GM21360 (cell line): ENCODE data around the gene LNX1.

ENCODE experiments used
- ATAC-seq: cut with Tn5 transposase; IDR thresholded peaks from one replicate; pipeline ENCODE4 v1.9.1; 2021; ENCODE audit warnings: mild to moderate bottlenecking, moderate library complexity; ENCODE audit not compliant: unreplicated experiment

The LNX1 gene

DNA sequence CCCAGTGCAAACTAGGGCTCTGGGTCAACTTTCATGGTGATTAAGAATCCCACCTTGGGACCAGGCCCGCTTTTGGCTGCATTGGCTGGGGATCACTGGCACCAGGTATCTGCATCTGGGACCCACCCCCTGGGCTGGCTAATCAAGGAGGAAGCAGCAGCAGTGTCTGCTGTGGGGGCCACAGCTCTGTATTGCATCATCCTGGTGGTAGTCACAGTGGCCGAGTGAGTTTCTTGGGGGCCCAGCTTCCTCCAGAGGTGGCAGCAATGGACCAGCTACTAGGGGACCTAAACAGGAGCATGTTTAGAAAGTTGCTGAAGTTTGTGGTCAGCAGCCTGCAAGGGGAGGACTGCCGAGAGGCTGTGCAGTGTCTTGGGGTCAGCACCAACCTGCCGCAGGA lies 15.7 kb downstream of the LNX1 start:
- no peak for ATAC-seq

GRCh38 chr4:53574528-53574927 lies 16.8 kb downstream of the LNX1 start:
- ATAC-seq: no peak

GRCh38 chr4:53573696-53574095 lies 17.6 kb downstream of the LNX1 start:
- no peak for ATAC-seq

- no peak for ATAC-seq
These were observed 18.7 kb downstream of the LNX1 start for GRCh38 chr4:53572600-53572994.

GRCh38 chr4:53571936-53572599 lies 19.2 kb downstream of the LNX1 start:
- no peak for ATAC-seq

DNA sequence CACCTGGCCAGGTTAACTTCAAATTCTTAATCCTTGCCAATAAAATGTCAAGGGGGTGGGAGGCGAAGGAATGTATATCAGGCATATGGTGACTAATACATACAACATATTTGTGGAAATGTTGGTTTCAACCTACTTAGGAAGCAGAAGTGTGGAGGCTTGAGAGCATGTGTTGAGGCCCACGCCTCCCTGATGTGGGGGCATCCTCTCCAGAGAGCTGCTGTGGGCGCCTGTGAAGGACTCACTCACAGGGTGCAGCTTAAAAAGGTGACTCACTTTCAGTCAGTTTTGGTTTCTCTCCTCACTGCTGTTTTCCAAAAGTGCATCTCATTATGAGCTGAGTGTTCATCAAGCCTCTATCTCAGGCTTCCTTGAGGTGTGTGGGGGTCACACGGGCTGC lies 27.5 kb downstream of the LNX1 start:
- ATAC-seq: peak; percentile 59

DNA sequence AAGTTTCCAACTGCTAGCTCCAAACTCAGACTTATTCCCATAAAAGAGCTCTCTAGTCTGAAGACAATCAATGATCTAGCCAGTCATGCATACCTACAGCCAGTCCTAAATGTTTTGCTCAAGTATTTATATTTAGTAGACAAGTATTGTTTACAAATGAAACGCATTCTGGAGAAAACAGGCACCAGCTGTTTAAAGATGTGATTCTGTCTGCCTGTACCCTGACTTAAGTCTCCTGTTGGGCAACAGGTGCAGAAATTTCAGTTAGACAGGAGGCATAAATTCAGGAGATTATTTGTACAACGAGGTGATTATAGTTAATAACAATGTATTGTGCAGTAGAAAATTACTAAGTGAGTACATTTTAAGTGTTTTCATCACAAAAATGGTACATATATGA lies 28.9 kb downstream of the LNX1 start:
- ATAC-seq: no peak

DNA sequence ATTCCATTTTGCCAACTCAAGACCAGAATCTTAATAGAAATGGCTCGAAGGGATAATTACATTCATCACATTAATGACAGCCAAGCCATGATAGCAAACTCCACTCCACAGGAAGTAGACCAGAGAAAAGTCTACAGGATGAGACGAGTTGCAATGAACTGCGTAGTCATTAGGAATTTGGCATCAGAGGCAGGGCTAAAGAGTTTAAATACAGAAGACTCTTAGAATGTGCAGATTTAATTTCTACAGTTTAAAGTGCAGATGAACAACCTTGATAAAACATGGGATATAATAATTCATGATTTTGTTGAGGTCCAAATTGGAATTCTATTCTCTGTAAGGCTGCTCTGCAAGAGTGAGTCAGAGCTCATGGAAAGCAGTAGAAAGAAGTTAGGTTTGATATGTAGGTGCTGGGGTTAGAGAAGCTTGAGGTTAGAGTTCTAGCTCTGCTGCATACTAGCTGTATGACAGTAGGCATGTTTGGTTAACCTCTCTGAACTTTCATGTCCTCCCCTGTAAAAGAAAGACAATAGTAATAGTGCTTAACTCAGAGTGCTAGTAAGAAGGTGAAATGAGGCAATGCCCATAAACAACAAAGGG lies 32.2 kb downstream of the LNX1 start:
- ATAC-seq: no peak

GRCh38 chr4:53558065-53558801 lies 33.1 kb downstream of the LNX1 start:
- no peak for ATAC-seq

- ATAC-seq: no peak
These were observed 33.6 kb downstream of the LNX1 start for GRCh38 chr4:53557669-53558064.

- ATAC-seq: no peak
These were observed 34.6 kb downstream of the LNX1 start for GRCh38 chr4:53556651-53557050.

- no peak for ATAC-seq
These were observed 37.6 kb downstream of the LNX1 start for GRCh38 chr4:53553486-53554210.

- no peak for ATAC-seq
These were observed 38.6 kb downstream of the LNX1 start for GRCh38 chr4:53552711-53553110.

DNA sequence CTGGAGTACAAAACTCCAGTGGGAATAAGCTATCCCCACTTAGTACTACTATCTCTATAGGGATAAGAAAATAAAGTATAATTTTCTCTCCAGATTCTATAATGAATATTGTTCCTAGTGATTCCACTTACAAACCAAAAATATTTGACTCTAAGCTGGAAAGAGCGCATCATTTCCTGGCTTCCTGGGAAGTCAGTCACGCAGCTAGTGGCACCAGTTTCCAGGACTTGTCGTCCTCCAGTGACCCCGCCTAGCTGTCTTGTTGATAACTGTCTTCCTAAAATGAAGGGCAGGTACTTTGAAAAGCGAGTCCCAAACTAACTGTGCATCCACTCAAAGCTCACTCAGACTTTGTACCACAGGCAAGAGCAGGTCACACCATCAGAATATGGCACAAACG lies 39.3 kb downstream of the LNX1 start:
- ATAC-seq: no peak

DNA sequence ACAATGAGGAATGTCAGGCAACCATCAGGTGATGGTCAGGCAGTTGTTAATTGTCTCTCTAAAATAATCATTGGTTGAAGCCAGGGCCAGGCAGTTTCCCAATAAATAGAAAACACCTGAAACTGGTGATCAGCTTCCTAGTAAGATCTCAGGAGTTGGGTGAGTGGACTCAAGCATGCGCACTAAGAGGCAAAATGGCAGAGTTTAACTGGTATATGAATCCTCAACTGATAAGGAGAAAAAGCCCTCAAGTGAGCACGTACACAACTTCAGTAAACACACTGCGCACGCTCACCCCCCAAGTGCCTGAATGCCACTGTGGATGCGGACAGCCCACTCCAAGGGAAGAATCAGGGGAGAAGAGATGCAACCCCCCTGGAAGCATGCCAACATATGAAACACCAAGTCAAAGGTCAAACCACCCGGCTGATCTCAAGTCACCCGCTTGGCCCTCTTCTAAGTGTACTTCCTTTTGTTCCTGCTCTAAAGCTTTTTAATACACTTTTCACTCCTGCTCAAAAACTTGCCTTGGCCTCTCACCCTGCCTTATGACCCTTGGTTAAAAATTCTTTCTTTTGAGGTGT lies 39.9 kb downstream of the LNX1 start:
- no peak for ATAC-seq

DNA sequence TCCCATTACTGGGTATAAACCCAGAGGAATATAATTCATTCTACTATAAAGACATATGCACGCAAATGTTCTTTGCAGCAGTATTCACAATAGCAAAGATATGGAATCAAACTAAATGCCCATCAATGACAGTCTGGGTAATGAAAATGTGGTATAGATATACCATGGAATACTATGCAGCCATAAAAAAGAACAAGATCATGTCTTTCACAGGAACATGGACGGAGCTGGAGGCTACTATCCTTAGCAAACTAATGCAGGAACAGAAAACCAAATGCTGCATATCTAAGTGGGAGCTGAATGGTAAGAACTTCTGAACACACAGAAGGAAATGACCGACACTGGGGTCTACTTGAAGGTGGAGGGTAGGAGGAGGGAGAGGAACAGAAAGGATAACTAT lies 42.6 kb downstream of the LNX1 start:
- no peak for ATAC-seq

DNA sequence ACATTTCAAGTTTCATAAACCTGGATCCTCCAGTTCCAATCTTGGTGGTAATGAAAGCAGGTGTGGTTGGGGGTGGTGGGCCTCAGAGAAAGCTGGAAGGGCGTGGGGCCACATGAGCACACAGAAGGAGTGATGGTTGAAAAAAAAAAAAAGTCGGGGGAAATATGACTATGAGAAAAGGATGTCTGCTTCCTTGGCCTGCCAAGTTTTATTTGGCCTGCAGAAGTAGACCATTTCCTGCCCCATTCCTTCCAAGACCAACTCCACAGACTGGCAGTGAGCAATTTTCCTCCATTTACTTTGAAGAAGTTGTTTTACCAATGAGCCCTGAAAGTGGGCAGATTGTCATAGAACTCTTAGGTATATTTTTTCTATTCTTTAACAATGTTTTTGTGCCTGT lies 43.3 kb downstream of the LNX1 start:
- ATAC-seq: no peak

GRCh38 chr4:53545942-53546581 lies 45.2 kb downstream of the LNX1 start:
- ATAC-seq: no peak

GRCh38 chr4:53545273-53545672 lies 46.0 kb downstream of the LNX1 start:
- ATAC-seq: no peak

GRCh38 chr4:53543561-53543960 lies 47.7 kb downstream of the LNX1 start:
- no peak for ATAC-seq
